IMR-90 (cell line): ENCODE measurements around the gene PKHD1. TPM values are rescaled to one million over a fixed set of nuclear protein-coding genes. Genes with fewer than 3 reads are reported as not detected.

ENCODE experiments used
- ATAC-seq: fragments of 200-7000 bp; cut with Tn5 transposase; 2 replicates; pipeline ENCODE4 v1.9.1; 2020; ENCODE audit warnings: low read depth, mild to moderate bottlenecking, moderate library complexity
- BruUV-seq: library from RNA; stranded (reverse); fragments of 400-500 nt; replicated peaks from 2 replicates; lab custom pipeline; 2021; lab: Mats Ljungman, UMichigan
- CTCF ChIA-PET: fragments of 300-600 bp; formaldehyde crosslinking; extraction: SDS; loops from one replicate; lab custom pipeline; 2021; ENCODE audit warnings: antibody characterized with exemption; lab: Yijun Ruan, JAX
- POLR2A ChIA-PET: fragments of 300-600 bp; sonication (Branson Sonifier 250); formaldehyde crosslinking; loops from one replicate; lab custom pipeline; 2022; ENCODE audit warnings: antibody characterized with exemption; ENCODE audit not compliant: unreplicated experiment; lab: Charles Lee
- DNase-seq: peaks from one replicate; pipeline ENCODE4 v3.0.0; 2013
- H2AFZ ChIP-seq: replicated peaks from 2 replicates; pipeline ENCODE3; 2013; ENCODE audit warnings: low read length, mild to moderate bottlenecking; ENCODE audit not compliant: poor library complexity
- H2AK5ac ChIP-seq: 2 replicates; pipeline ENCODE4 v1.6.1; 2013; ENCODE audit warnings: low read depth, low read length, inconsistent platforms
- H2AK9ac ChIP-seq: replicated peaks from 2 replicates; pipeline ENCODE3; 2013; ENCODE audit warnings: mild to moderate bottlenecking, low read depth, low read length, moderate library complexity; ENCODE audit not compliant: poor library complexity
- H2BK120ac ChIP-seq: 2 replicates; pipeline ENCODE4 v1.6.1; 2013; ENCODE audit warnings: low read depth, low read length, inconsistent platforms
- H2BK15ac ChIP-seq: 3 replicates; pipeline ENCODE4 v1.6.1; 2013; ENCODE audit warnings: low read depth, low read length, inconsistent platforms
- H2BK20ac ChIP-seq: 2 replicates; pipeline ENCODE4 v1.6.1; 2013; ENCODE audit warnings: low read depth, mild to moderate bottlenecking, inconsistent platforms, low read length, moderate library complexity
- H2BK5ac ChIP-seq: 2 replicates; pipeline ENCODE4 v1.6.1; 2013; ENCODE audit warnings: mild to moderate bottlenecking, low read depth, low read length, inconsistent platforms; ENCODE audit not compliant: poor library complexity, severe bottlenecking
- H3K14ac ChIP-seq: replicated peaks from 2 replicates; pipeline ENCODE4 v1.6.1; 2013; ENCODE audit warnings: low read depth, low read length, inconsistent platforms
- H3K18ac ChIP-seq: 2 replicates; pipeline ENCODE4 v1.6.1; 2013; ENCODE audit warnings: low read depth, low read length, control low read depth
- H3K23ac ChIP-seq: 2 replicates; pipeline ENCODE4 v1.6.1; 2013; ENCODE audit warnings: low read depth, low read length, inconsistent platforms
- H3K27ac ChIP-seq: 2 replicates; pipeline ENCODE4 v1.5.1; 2013; ENCODE audit warnings: mild to moderate bottlenecking, control low read depth, low read length; ENCODE audit not compliant: insufficient read depth
- H3K27me3 ChIP-seq: 2 replicates; pipeline ENCODE4 v1.6.1; 2013; ENCODE audit warnings: low read length; ENCODE audit not compliant: control insufficient read depth, insufficient read depth
- H3K36me3 ChIP-seq: 2 replicates; pipeline ENCODE4 v1.6.1; 2013; ENCODE audit warnings: low read length, mixed read lengths; ENCODE audit not compliant: control insufficient read depth, insufficient read depth
- H3K4ac ChIP-seq: 2 replicates; pipeline ENCODE4 v1.6.1; 2013; ENCODE audit warnings: low read depth, low read length, inconsistent platforms
- H3K4me1 ChIP-seq: 2 replicates; pipeline ENCODE4 v1.6.1; 2013; ENCODE audit warnings: low read length, mixed read lengths; ENCODE audit not compliant: control insufficient read depth, insufficient read depth
- H3K4me2 ChIP-seq: 2 replicates; pipeline ENCODE4 v1.6.1; 2013; ENCODE audit warnings: low read depth, mild to moderate bottlenecking, control low read depth, low read length, moderate library complexity
- H3K4me3 ChIP-seq: 2 replicates; pipeline ENCODE4 v1.5.1; 2013; ENCODE audit warnings: low read depth, mild to moderate bottlenecking, control low read depth, low read length, moderate library complexity; ENCODE audit not compliant: insufficient read depth
- H3K56ac ChIP-seq: 2 replicates; pipeline ENCODE4 v1.6.1; 2013; ENCODE audit warnings: low read length, inconsistent platforms; ENCODE audit not compliant: insufficient read depth; ENCODE audit errors: extremely low read depth
- H3K79me1 ChIP-seq, 2 experiments: 2 replicates each; pipeline ENCODE4 v1.6.1; 2013; ENCODE audit warnings: low read length in 2 of 2, inconsistent platforms in 1 of 2, low read depth in 1 of 2
- H3K9ac ChIP-seq: 2 replicates; pipeline ENCODE4 v1.6.1; 2013; ENCODE audit warnings: low read depth, low read length, control low read depth
- H3K9me1 ChIP-seq: 2 replicates; pipeline ENCODE4 v1.6.1; 2013; ENCODE audit warnings: low read length, inconsistent platforms; ENCODE audit not compliant: insufficient read depth
- H3K9me3 ChIP-seq: 2 replicates; pipeline ENCODE4 v1.6.1; 2013; ENCODE audit warnings: low read length; ENCODE audit not compliant: control insufficient read depth, insufficient read depth
- H4K20me1 ChIP-seq: 2 replicates; pipeline ENCODE4 v1.6.1; 2013; ENCODE audit warnings: low read length, inconsistent platforms; ENCODE audit not compliant: insufficient read depth
- H4K5ac ChIP-seq: 2 replicates; pipeline ENCODE4 v1.6.1; 2013; ENCODE audit warnings: mild to moderate bottlenecking, low read depth, low read length, control low read depth
- H4K8ac ChIP-seq, 2 experiments: 2 replicates each; pipeline ENCODE4 v1.6.1; 2013; ENCODE audit warnings: low read depth in 2 of 2, low read length in 2 of 2, control low read depth in 1 of 2, inconsistent platforms in 1 of 2
- H4K91ac ChIP-seq: 2 replicates; pipeline ENCODE4 v1.6.1; 2013; ENCODE audit warnings: low read depth, low read length, inconsistent platforms; ENCODE audit not compliant: insufficient read depth
- MAFK ChIP-seq: IDR thresholded peaks from 2 replicates; pipeline ENCODE4 v1.6.1; 2012; ENCODE audit warnings: low read depth, low read length, improper control_type of control experiment
- MAZ ChIP-seq: IDR thresholded peaks from 2 replicates; pipeline ENCODE4 v1.6.1; 2012; ENCODE audit warnings: low read depth, mild to moderate bottlenecking, low read length, improper control_type of control experiment, moderate library complexity, borderline replicate concordance
- MXI1 ChIP-seq: IDR thresholded peaks from 2 replicates; pipeline ENCODE4 v1.6.1; 2012; ENCODE audit warnings: low read depth, mild to moderate bottlenecking, low read length, moderate library complexity, borderline replicate concordance
- NFE2L2 ChIP-seq: fragments of 150-350 bp; IDR thresholded peaks from 2 replicates; pipeline ENCODE4 v1.6.1; 2016; ENCODE audit warnings: low read depth, mild to moderate bottlenecking, low read length
- RAD21 ChIP-seq: IDR thresholded peaks from 2 replicates; pipeline ENCODE4 v1.6.1; 2012; ENCODE audit warnings: low read length, improper control_type of control experiment
- RFX5 ChIP-seq: IDR thresholded peaks from 2 replicates; pipeline ENCODE4 v1.8.0; 2012; ENCODE audit warnings: low read depth, mild to moderate bottlenecking, low read length, moderate library complexity
- WGBS, 2 experiments: methylation state at CpG; one replicate each; pipeline versions ENCODE4 v1.1.5 to v1.1.7; 2013; ENCODE audit warnings: missing lambda C conversion rate in 2 of 2; ENCODE audit not compliant: insufficient read length in 1 of 2; ENCODE audit errors: extremely low coverage in 2 of 2; 5-methylcytosine and 5-hydroxymethylcytosine counted together
- dilution Hi-C: fragments of 300-500 bp; cut with HindIII; formaldehyde crosslinking; loops from one replicate; pipeline ENCODE4 v1.14.3; 2018; ENCODE audit warnings: low sequenced_read_pairs; ENCODE audit not compliant: unreplicated experiment
- in situ Hi-C: fragments of 300-500 bp; cut with MboI; formaldehyde crosslinking; loops from 3 replicates; pipeline ENCODE4 v1.14.3; 2019; ENCODE audit warnings: low sequenced_read_pairs, inconsistent platforms, mixed read lengths
- intact Hi-C: fragments of 100-400 bp; cut with micrococcal nuclease; formaldehyde crosslinking; loops from 2 replicates; pipeline ENCODE4 v1.10.0; 2022
- polyA plus RNA-seq, 3 experiments: library from polyadenylated mRNA; depleted of rRNA; stranded (reverse); fragments of >200 nt; gene quantifications; 2 replicates each; pipeline ENCODE4 v1.2.3, GENCODE V29; 2012; ENCODE audit warnings: low replicate concordance in 1 of 3
- total RNA-seq: library from RNA; depleted of rRNA; stranded (reverse); fragments of >200 nt; gene quantifications from 2 replicates; pipeline ENCODE4 v1.2.3, GENCODE V29; 2012
- TF ChIP-seq, protein P1 (sequence below): fragments of 150-350 bp; IDR thresholded peaks from 2 replicates; pipeline ENCODE4 v1.6.1; 2017; ENCODE audit warnings: mild to moderate bottlenecking, antibody characterized with exemption, low read length, low read depth

The PKHD1 gene
- total and polyA plus RNA-seq, 2 of the 4 experiments (the other 2 are of a cell fraction), result not detected

DNA sequence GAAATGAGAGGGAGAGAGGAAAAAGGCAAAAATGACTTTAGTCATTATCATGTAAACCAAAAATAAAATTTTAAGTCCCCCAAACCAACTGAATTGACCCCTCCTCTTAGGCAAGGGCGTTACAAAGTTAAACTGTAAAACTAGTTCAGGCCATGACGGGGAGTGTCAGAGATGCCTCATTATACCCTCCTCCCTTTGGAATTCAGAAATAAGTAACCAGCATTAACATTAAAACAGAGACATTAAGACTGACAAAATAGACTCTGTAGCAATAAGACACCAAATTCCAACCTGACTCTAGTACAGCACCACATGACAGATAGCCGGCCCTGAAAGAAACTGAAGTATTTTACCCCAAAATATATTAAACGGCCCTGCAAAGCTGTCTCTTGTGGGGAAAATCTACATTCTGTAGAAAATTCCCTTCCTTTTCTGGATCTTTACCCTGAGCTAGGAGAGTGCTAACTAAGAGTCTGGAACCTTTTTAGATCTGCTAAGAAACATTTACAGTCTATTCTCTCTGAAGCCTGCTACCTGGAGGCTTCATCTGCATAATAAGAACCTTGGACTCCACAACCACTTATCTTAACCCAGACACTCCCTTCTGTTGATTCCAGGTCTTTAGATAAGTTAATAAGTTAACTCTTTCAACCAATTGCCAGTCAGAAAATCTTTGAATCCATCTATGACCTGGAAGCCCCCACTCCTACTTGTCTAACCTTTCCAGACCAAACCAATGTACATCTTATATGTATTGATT, 150.7 kb downstream of the PKHD1 start:
- Histone ChIP-seq H3K9me1 (no peaks in the 10 kb centered on the region), H3K4me1 (no peaks in the 10 kb centered on the region), H3K4me2 (no peak overlapping the region), H3K27ac (no peak overlapping the region), H2AK5ac (no peak overlapping the region), H3K79me1 (no peaks in the 10 kb centered on the region), H3K9ac (no peak overlapping the region), H3K4me3 (no peak overlapping the region), H3K18ac (no peak overlapping the region), H3K36me3 (no peaks in the 10 kb centered on the region), H2BK5ac (no peak overlapping the region), H3K23ac (no peak overlapping the region), H3K56ac (no peak overlapping the region), H2AFZ (no peak overlapping the region), H3K27me3 (no peaks in the 10 kb centered on the region), H2AK9ac (no peak overlapping the region), H2BK20ac (no peak overlapping the region), H3K14ac (no peak overlapping the region), H2BK120ac (no peak overlapping the region), H4K5ac (no peak overlapping the region), H4K8ac (no peak overlapping the region), H2BK15ac (no peak overlapping the region), H3K4ac (no peak overlapping the region), H3K9me3 (no peaks in the 10 kb centered on the region), H4K20me1 (no peaks in the 10 kb centered on the region), H4K91ac (no peak overlapping the region)
- in situ Hi-C loops, result no loop called here
- intact Hi-C loops, result no loop called here
- WGBS, 2 experiments, result no CpG with 5 or more reads among the region's 4 CpGs
- CTCF ChIA-PET, result no interaction called here
- POLR2A ChIA-PET, result no interaction called here
- dilution Hi-C loops, result no loop called here
- BruUV-seq, result no TSS peak
- DNase-seq (no peak), ATAC-seq (no peak)
- TF ChIP-seq MXI1, result no peak
- TF ChIP-seq RAD21, result no peak
- TF ChIP-seq MAFK, result no peak
- no peak for TF ChIP-seq MAZ
- TF ChIP-seq NFE2L2, result no peak
- TF ChIP-seq RFX5, result no peak
- TF ChIP-seq, protein P1, sequence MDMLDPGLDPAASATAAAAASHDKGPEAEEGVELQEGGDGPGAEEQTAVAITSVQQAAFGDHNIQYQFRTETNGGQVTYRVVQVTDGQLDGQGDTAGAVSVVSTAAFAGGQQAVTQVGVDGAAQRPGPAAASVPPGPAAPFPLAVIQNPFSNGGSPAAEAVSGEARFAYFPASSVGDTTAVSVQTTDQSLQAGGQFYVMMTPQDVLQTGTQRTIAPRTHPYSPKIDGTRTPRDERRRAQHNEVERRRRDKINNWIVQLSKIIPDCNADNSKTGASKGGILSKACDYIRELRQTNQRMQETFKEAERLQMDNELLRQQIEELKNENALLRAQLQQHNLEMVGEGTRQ, result no peak
